ENCODE measurements around the gene ULK3.

The ULK3 gene

GRCh38 chr15:74867466-74868038, 24.6 kb upstream of the ULK3 start:
- no peak for DNase-seq (ENCODE audit: low spot score)

- DNase-seq (ENCODE audit: low spot score) = no peak
Measured at GRCh38 chr15:74866090-74866489, 23.1 kb upstream of the ULK3 start.

GRCh38 chr15:74865316-74865715, 22.4 kb upstream of the ULK3 start:
- no peak for DNase-seq (ENCODE audit: low spot score)

- no peak for DNase-seq (ENCODE audit: low spot score)
Measured at GRCh38 chr15:74864296-74864695, 21.3 kb upstream of the ULK3 start.

GRCh38 chr15:74863239-74864056, 20.5 kb upstream of the ULK3 start:
- no peak for DNase-seq (ENCODE audit: low spot score)

- no peak for DNase-seq (ENCODE audit: low spot score)
Measured at GRCh38 chr15:74858369-74858740, 15.4 kb upstream of the ULK3 start.

- DNase-seq (ENCODE audit: low spot score) = no peak
Measured at GRCh38 chr15:74857671-74858368, 14.9 kb upstream of the ULK3 start.

GRCh38 chr15:74857082-74857655, 14.2 kb upstream of the ULK3 start:
- no peak for DNase-seq (ENCODE audit: low spot score)

GRCh38 chr15:74856537-74856936, 13.6 kb upstream of the ULK3 start:
- no peak for DNase-seq (ENCODE audit: low spot score)

GRCh38 chr15:74855857-74856256, 12.9 kb upstream of the ULK3 start:
- DNase-seq (ENCODE audit: low spot score) = no peak

- no peak for DNase-seq (ENCODE audit: low spot score)
Measured at GRCh38 chr15:74854453-74855022, 11.6 kb upstream of the ULK3 start.

- DNase-seq (ENCODE audit: low spot score) = no peak
Measured at GRCh38 chr15:74851960-74852359, 9.0 kb upstream of the ULK3 start.

- DNase-seq (ENCODE audit: low spot score) = no peak
Measured at GRCh38 chr15:74850393-74850792, 7.4 kb upstream of the ULK3 start.

- DNase-seq (ENCODE audit: low spot score) = no peak
Measured at GRCh38 chr15:74847432-74847831, 4.5 kb upstream of the ULK3 start.

GRCh38 chr15:74845581-74845980, 2.6 kb upstream of the ULK3 start:
- DNase-seq (ENCODE audit: low spot score) = no peak

- DNase-seq (ENCODE audit: low spot score) = no peak
Measured at GRCh38 chr15:74845208-74845568, 2.2 kb upstream of the ULK3 start.

- DNase-seq (ENCODE audit: low spot score) = no peak
Measured at GRCh38 chr15:74844319-74845207, 1.6 kb upstream of the ULK3 start.

- no peak for DNase-seq (ENCODE audit: low spot score)
Measured at GRCh38 chr15:74843891-74844299, 939 bp upstream of the ULK3 start.

GRCh38 chr15:74843445-74843828, 481 bp upstream of the ULK3 start:
- no peak for DNase-seq (ENCODE audit: low spot score)

GRCh38 chr15:74841891-74842373, 1.0 kb downstream of the ULK3 start:
- no peak for DNase-seq (ENCODE audit: low spot score)
